Mucosa of gallbladder (tissue), 1 donor: Measurements from ENCODE around the gene THRB. TPM values are rescaled to one million over a fixed set of nuclear protein-coding genes. Genes with fewer than 3 reads are reported as not detected.
"Not testable (repeated sequence)": the region's sequence is repeated elsewhere in the genome, so short reads cannot be mapped to it uniquely, and the experiment has no call there.

ENCODE experiments used
- DNase-seq: peaks from one replicate; pipeline ENCODE4 v3.0.0-alpha.2; 2020; ENCODE audit warnings: low spot score
- total RNA-seq: library from RNA; stranded (reverse); gene quantifications from one replicate; pipeline ENCODE4 v1.2.1, GENCODE V29; 2021
- donor health status: DM: no; HTN: no; CAD: no.

THRB gene
- total RNA-seq, 1 donor from 2014 or later, result 7.1 TPM

DNA sequence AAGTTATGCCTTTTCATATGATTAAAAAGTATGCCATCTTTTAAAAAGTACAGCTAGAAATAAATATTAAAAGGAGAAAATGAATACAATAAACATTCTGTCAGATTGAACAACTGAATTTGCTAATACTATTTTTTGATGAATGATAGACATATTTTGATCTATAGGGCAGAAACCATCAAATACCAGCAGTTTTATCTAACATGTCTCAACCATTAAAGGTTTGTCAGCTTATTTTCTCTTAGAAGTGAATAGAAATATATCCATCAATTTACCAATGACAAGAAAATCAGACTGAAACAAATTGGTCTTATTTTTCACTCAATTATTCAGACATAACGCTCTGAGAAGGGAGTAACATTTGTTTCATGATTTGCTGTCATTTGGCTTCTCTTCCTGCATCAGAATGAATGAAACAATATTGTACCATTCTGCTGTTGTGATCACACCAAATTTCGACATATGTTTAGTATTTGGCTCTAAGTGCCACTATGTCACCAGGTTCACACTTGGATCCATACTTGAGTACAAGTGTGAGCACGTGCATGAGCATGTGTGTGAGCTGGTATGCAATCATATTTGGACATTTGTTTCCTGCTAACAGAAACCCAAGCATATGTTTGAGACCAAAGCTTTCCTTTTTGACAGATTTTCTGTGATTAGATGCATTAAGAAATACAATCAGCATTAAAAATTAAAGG lies 86.5 kb downstream of the THRB start:
- no peak for DNase-seq

DNA sequence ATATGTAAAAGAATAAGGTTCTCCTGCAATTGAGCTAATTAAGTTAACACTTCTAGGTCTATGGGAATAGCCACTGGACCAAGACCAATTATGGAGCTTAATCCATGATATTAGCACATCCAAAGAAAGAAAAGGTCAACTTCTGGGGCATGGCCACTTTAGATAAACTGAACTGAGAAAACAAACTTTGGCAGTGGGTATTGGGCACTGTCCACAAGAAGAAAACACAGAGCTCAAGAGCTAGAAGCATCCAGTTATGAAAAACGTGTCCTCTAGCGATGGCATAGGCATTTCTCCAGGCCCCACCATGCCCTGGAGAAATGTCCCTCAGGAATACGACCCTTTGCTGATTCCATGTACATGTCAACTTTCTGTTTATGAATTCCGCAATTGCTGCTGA lies 87.8 kb downstream of the THRB start:
- DNase-seq, result no peak

DNA sequence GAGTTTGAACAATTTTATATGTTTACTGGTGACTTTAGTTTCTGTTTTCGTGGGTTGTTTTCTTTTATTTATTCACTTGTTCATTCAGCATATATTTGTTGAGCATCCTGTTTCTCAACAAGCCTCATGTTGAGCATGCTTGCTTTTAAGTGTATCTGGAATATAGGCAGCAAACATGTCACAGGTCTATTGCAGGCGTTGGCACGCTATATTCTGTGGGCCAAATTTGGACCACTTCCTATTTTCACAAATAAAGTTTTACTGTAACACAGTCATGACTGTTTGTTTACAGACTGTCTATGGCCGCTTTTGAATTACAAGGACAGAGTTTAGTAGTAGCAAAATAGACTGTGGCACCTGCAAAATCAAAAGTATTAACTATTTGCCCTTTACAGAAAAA lies 89.6 kb downstream of the THRB start:
- no peak for DNase-seq

DNA sequence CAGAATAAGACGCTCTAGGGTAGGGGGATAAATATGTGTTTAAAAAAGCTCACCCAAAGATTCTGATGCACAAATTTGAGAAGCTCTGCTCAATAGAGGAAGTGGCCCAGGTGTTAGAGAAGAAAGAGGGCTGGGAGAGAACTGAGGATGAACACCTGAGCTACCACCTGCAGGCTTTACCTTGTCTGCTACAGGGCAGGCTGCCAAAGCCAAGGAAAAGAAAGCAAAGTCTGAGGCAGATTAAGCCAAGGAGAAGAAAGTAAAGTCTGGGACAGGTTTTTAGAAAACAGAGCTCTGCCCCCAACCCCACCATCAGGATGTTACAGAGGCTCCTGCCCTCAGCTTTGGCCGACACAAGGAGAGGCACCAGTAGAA lies 92.9 kb downstream of the THRB start:
- no peak for DNase-seq

DNA sequence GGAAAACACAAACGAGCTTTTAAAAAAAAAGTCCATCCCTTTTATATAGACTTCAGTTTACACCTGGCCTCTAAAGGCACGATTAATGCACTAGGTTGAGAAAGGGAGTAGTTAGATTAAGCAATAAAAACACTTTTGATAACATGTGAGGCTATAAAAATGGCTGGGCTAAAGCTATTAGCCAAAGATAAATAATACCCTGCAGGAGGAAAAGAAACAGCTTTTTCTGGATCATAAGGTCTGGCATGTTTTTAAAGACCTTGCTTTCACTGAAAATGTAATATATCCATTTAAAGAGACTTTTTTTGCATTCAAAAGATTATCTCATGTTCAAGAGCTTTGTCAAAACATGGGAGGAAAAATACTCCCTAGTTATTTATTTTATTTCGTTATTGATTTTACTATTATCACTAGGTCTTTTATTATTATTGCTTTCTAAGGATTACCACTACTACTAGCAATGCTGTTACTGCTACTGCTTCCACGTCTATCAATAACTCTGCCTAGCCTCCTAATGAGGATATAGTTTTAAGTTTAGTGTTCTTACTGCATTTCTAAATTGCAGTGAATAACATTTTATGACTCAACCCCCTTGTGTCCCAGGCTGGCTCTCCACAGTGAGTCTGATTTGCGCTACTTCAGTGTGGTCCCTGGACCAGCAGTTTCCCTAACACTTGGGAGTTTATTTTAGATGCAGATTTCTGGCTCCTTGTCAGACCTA lies 93.4 kb downstream of the THRB start:
- DNase-seq, result no peak

DNA sequence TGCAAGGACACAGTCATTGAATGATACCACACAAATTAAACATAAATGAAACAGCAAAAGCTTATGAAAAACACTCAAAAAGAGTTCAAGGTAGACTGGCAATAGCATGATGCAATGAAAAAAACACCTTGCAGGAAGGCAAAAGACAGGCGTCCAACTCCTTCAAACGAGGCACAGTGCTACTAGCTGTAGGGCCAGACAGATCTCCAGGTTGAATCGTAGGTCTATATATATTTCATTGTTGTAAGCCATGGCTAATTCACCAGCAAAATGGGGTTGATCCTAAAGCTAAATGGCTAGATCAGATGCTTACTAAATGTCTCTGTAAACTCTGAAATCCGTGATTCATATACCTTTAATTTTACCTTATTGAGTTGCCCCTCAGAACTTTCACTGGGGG lies 94.2 kb downstream of the THRB start:
- no peak for DNase-seq

DNA sequence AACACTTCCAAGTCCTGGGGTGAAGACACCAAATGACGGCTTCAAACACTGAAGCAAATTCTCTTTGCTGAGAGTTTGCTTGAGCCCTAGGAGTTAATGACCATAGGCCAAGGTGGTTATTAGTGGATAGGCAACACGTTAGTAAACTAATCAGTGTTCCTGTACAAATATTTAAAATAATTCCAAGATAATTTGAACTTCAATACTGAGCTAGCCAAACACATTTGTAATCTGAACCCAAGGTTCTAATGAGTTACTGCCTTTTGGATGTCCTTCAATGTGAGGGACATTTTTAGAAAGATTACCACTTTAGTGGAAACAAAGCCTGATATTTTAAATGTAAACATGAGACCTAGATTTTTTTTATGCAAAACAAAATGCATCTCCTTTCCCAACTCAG lies 94.6 kb downstream of the THRB start:
- DNase-seq, result no peak

DNA sequence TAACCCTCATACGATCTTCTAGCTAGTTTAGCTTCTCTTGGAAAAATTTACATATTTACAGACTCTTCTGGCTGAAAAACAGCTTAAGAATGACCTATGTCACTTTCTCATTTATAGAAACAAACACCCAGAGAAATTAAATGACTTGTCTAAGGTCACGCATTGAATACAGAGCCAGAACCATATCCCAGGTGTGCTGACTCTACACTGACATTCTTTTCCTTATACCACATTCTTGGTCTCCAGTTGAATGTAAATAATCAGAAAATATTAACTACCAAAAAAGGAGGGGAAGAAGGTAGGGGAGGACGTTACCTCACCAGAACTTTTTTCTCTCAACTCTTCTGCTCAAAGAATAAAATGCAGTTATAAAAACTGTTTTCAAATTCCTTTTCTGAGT lies 95.0 kb downstream of the THRB start:
- DNase-seq, result no peak

DNA sequence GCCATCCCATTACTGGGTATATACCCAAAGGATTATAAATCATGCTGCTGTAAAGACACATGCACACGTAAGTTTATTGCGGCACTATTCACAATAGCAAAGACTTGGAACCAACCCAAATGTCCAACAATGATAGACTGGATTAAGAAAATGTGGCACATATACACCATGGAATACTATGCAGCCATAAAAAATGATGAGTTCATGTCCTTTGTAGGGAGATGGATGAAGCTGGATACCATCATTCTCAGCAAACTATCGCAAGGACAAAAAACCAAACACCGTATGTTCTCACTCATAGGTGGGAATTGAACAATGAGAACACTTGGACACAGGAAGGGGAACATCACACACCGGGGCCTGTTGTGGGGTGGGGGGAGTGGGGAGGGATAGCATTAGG lies 95.9 kb downstream of the THRB start:
- not testable (repeated sequence) for DNase-seq

DNA sequence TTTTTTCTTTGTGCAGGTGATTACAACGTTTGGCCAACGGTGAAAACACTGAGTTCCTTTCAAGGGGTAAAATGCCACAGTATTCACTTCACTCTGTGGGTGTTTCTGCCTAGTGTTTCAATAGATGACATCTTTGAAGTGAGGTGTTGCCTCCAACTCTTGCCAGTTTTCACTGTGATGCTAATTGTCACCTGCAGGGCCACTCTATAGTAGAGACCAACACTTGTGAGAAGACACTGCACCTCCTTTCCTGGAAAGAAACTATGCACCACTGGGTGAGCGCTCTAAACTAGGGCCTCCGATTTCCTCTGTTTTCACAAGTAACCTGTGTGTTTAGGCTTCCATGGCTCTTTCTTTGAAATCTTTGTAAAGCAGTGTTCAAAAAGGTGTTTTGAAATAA lies 98.3 kb downstream of the THRB start:
- DNase-seq, result no peak

DNA sequence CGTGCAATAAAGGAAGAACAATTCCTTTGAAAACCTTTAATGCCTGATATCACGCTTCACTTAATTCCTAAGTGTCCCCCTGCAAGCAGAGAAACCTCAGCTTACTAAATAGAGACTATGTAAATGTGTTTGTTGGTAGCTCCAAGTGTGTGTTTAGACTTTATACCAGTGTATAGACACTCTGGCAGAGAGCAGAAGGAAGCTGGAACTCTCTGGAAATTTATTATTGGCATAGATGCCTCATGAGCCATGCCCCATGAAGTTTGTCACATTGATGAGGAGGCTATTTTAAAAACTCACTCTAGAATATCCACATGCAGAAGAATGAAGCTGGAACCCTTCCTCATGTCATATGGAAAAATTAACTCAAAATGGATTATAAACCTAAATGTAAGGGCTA lies 99.9 kb downstream of the THRB start:
- no peak for DNase-seq

DNA sequence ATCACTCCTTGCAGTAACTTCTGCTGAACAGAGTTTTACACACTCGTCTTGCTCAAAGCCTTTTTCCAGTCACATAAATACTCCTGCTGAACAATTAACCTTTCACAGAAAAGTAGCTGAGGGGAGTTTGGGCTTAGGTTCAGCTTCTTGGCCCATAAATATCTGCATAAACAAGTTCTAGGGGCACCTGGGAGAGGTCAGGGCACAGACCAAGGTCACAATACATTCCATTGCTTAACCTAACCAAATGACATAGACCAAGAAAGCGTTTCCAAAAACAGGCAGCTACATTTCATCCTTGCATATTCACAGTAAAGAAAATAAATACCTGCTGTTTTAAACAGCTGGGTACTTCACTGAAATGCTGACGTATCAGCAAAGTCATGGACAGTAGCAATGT lies 101.3 kb downstream of the THRB start:
- DNase-seq, result no peak

DNA sequence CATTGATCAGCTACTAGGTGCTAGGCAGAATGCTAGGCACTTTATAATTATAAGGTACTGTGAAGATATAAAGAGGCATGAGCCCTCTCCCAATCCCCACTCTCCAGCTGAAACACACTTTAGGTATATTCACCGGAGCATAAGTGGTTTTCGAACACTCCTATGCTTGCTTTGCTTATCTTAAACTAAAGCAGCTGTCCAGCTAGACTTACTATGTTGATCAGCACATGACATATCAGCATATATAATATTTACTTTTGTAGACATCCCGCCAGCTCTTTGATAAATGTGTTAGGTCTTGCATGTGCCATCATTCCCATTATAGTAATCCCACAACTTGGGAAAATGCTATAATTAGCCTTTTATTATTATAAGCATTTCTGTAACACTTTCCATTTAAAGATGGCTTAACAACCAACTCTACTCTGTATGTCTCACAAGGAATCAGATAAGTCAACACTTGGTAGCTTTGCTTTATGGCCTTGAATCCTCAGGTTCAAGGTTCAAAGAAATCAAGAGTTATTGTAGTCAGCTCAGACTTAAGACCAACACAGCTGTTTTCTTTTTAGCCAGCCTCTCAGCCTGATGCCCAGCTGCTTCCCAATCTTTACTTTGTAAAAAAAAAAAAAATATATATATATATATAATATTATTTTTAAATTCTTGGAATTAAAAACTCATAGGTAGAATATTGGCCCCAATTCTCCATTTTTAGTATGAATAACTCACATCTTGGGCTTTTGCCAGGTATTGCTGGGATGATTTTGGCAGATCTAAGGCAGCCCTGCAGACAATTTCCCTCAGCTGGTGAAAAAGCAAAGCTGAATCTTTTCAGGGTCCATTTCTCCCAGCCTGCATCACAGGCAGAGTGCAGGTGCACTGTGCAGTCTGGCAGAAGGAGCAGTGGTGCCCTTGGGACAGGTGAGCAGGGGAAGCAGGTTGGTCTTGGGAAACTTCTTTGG lies 104.2 kb downstream of the THRB start:
- DNase-seq, result no peak

DNA sequence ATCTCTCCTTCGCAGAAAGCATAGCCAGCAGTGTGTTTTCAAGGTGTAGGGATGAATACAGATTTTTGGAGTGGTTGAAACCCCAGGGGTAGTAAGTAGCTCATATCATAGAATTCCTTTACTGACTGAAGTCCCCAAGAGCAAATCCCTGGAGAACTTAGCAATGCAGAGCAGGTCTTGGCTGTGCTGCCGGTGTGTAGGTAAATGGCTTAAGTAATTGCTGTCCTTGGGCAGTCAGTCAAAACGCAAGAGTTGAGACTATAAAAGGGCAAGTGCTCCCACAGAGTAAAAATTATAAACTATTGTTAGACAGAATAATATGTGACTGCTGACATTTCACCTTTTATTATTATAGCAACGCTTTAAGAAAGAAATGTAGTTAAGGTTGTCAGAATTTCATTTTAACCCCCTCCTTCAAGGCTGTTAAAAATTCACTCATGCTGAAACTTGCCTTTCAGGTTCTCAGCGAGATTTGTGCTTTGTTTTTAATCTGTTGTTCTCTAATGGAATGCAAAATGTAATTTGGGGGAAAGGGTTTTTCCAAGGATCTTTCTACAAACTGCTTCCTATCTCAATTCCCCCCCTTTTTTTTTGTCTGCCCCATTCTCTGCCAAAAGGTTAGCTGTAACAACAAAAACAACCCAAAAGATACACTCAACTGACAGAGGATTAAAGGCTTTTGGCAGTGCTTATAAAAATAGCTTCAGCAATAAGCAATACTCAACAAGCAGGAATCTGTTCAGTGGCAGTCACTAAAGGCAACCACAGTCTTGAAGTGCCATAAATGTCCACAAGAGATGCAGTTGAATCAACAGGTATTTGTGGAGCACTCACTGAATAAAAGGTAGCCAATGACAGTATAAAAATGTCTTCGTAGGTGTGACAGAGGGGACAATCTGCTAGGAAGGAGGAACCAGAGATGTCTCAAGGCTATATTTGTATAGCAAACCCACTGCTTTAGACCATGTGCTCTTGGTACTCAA lies 105.3 kb downstream of the THRB start:
- no peak for DNase-seq

DNA sequence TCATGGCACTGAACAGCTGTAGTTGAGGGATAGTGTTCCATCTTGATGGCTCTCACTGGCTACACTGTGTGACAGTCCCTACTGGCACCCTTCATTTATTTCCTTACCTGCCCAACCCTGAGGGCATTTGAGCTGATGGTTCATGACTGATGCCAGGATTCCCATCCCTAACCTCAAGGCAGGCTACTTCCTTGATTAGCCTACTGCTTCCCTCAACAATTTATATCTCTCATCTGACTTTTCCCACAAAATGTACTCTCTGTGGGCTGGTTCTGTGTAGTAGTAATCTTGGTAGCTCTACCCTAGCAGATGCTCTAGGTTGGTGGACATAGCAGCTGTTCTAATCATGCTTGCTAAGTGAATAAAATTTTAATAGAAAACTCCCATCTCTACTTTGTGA lies 106.0 kb downstream of the THRB start:
- DNase-seq, result no peak

DNA sequence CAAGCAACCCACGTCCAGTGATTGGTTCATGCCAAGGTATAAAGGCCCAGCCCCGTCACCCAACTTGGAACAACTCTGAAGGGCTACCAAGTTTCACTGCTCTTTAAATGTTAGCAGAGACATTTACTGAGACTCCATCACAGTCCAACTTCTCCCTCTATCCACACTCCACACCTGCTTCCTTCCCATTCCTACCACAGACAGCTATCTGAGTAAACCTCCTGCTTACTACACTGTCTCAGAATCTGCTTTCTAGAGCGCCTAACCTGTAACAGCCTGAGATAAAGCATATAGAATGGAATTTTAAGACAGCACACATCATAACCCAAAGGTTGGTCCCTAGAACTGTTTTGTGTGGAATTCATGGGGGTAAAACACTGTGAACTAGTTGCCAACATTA lies 106.5 kb downstream of the THRB start:
- no peak for DNase-seq

DNA sequence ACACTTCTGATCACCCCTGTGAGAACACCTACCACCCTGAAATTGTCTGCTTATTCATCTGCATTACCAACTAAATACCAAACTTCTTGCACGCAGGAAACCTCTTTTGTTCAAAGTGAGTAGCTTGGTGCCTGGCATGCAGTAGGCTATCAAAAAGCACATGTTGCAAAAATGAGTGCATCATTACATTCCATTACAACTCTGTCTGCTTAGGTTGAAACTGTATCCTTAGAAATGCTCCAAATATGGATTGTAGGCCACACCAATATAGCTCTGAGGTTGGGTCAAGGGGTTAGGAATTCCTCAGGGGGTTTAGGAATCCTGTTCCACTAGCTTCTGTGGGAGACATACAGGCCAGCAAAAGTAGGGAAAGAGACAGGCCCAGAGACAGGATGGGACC lies 107.2 kb downstream of the THRB start:
- no peak for DNase-seq

DNA sequence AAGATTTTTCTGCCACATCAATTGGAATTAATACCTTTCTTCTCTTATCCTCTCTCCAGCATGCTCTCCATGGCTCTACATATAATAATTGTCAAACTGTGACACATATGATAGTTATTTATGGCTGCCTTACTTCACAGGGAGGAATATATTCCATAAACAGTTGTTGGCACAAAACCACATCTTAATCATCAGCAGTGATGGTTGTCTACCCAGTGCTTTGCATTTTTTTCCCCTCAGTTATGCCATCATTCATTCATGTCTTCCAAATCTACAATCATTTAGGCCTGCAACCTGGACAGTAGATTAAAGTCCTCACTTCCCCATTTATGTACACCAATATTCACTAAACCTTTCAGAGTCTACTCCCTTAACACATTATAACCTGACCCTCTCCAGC lies 107.7 kb downstream of the THRB start:
- DNase-seq, result no peak

DNA sequence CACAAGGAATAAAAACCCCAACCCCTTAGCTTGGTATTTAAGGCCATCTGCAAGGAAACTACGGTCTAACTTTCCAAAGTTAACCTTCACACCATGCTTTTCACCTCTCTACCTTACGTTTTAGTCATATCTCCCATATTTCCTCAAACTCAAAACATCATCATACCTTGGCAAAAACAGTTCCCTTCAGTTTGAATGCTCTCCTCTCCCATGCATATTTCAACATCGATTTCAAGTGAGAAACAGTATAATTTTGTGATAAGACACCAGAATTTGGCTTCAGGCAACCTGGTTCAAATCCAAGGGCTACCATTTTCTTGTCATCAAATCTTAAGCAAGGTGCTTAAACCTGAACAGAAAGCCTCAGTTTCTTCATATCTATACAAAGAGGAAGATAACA lies 108.2 kb downstream of the THRB start:
- no peak for DNase-seq

DNA sequence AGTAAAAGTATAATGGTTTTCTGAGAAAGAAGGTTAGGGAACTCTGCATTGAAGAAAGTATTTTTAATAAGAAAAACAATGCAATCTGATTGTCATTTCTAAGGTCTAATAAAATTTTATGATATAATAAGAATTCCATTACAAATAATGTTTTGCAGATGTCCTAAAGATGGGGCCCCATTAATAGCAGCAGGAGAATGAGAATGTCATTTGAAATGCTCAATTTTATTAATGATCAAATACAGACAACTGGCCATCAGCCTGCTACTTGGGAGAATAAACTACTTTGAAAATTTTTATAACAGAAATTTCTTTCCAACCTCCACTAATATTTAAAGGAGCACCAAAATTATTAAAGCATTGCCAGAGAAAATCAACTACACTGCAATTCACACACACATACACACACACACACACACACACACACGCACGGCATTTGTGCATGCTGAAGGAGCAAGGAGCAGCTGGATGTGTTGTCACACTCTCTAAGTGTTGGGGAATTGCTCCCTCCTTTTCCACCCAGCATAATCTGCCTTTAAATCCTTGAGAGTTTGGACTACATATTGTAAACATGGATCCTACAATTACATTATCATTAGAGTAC lies 109.5 kb downstream of the THRB start:
- DNase-seq, result no peak

DNA sequence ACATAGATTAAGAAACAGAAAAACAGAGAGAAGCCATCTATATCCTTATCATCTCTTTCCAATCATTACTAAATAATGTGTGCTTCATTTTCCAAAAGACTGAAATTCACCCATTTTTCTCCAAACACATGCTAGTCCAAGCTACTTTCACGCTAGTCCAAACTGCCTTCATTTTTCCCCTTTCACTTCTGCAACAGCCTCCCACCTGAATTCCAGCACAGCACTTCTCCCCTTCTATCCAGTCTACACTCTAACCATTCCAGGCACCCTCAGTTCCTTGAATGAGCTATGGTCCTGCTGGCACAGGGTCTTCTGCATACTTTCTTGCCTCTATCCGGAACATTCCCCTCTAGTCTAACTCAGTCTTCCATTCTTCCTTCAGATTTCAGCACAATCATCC lies 112.0 kb downstream of the THRB start:
- DNase-seq, result no peak
